ENCODE results near the gene CHKA.

GRCh38 chr11:68041617-68042218, 79.5 kb downstream of the CHKA start:
- TF ChIP-seq EP300 (IDR thresholded peaks at IDR 0.05), result no peak
- TF ChIP-seq, protein P1, sequence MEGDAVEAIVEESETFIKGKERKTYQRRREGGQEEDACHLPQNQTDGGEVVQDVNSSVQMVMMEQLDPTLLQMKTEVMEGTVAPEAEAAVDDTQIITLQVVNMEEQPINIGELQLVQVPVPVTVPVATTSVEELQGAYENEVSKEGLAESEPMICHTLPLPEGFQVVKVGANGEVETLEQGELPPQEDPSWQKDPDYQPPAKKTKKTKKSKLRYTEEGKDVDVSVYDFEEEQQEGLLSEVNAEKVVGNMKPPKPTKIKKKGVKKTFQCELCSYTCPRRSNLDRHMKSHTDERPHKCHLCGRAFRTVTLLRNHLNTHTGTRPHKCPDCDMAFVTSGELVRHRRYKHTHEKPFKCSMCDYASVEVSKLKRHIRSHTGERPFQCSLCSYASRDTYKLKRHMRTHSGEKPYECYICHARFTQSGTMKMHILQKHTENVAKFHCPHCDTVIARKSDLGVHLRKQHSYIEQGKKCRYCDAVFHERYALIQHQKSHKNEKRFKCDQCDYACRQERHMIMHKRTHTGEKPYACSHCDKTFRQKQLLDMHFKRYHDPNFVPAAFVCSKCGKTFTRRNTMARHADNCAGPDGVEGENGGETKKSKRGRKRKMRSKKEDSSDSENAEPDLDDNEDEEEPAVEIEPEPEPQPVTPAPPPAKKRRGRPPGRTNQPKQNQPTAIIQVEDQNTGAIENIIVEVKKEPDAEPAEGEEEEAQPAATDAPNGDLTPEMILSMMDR (IDR thresholded peaks at IDR 0.05), result no peak

Data from stomach (tissue), 4 donors.